ENCODE measurements around the gene PDRG1. TPM values are rescaled to one million over a fixed set of nuclear protein-coding genes. Genes with fewer than 3 reads are reported as not detected.

PDRG1 gene
- 10 to 100 TPM; 16.3 to 17.9 (median 16.9) TPM for polyA plus RNA-seq (ENCODE audit: insufficient read depth in 1 of 5, insufficient read length in 5 of 5, low replicate concordance in 1 of 5)
- long read RNA-seq, donor 1, transcript PDRG1-201 (5 exons, 1,998 nt), result major isoform, 20 of 28 reads
- long read RNA-seq, donor 1, partial matches to known transcripts, result 8 of 28 reads
- long read RNA-seq, donor 1, other reads (novel, unspliced or antisense), result 0 of 28 reads
- long read RNA-seq, donor 2, transcript PDRG1-201 (5 exons, 1,998 nt), result major isoform, 14 of 14 reads
- long read RNA-seq, donor 2, partial matches to known transcripts, result 0 of 14 reads
- long read RNA-seq, donor 2, other reads (novel, unspliced or antisense), result 0 of 14 reads
- long read RNA-seq, donor 3, transcript PDRG1-201 (5 exons, 1,998 nt), result major isoform, 19 of 19 reads
- long read RNA-seq, donor 3, partial matches to known transcripts, result 0 of 19 reads
- long read RNA-seq, donor 3, other reads (novel, unspliced or antisense), result 0 of 19 reads
- long read RNA-seq, donor 4, transcript PDRG1-201 (5 exons, 1,998 nt), result major isoform, 13 of 13 reads
- long read RNA-seq, donor 4, partial matches to known transcripts, result 0 of 13 reads
- long read RNA-seq, donor 4, other reads (novel, unspliced or antisense), result 0 of 13 reads
- long read RNA-seq, donor 5, transcript PDRG1-201 (5 exons, 1,998 nt), result major isoform, 38 of 38 reads
- long read RNA-seq, donor 5, partial matches to known transcripts, result 0 of 38 reads
- long read RNA-seq, donor 5, other reads (novel, unspliced or antisense), result 0 of 38 reads
- long read RNA-seq, donor 6, transcript PDRG1-201 (5 exons, 1,998 nt), result major isoform, 18 of 18 reads
- long read RNA-seq, donor 6, partial matches to known transcripts, result 0 of 18 reads
- long read RNA-seq, donor 6, other reads (novel, unspliced or antisense), result 0 of 18 reads
- long read RNA-seq, donor 7, transcript PDRG1-201 (5 exons, 1,998 nt), result major isoform, 13 of 13 reads
- long read RNA-seq, donor 7, partial matches to known transcripts, result 0 of 13 reads
- long read RNA-seq, donor 7, other reads (novel, unspliced or antisense), result 0 of 13 reads
- long read RNA-seq, donor 8, transcript PDRG1-201 (5 exons, 1,998 nt), result major isoform, 5 of 5 reads
- long read RNA-seq, donor 8, partial matches to known transcripts, result 0 of 5 reads
- long read RNA-seq, donor 8, other reads (novel, unspliced or antisense), result 0 of 5 reads

GRCh38 chr20:31951530-31952453 lies at the start of gene PDRG1:
Gene PDRG1 (minus strand): TSS chr20:31952046. CDS start chr20:31951961, 85 bp downstream.
- peak; percentile 95 to 96 for DNase-seq

- DNase-seq, result no peak
Observed at GRCh38 chr20:31998246-31998645, 46.4 kb upstream of the PDRG1 start.

GRCh38 chr20:31996996-31997395 lies 45.1 kb upstream of the PDRG1 start:
- no peak for DNase-seq

GRCh38 chr20:31992086-31992485 lies 40.2 kb upstream of the PDRG1 start:
- DNase-seq, result no peak

GRCh38 chr20:31991339-31991705 lies 39.5 kb upstream of the PDRG1 start:
- no peak for DNase-seq

GRCh38 chr20:31990641-31991338 lies 38.9 kb upstream of the PDRG1 start:
- DNase-seq, result no peak

GRCh38 chr20:31989030-31989645 lies 37.3 kb upstream of the PDRG1 start:
- no peak for DNase-seq

- DNase-seq, result no peak
Observed at GRCh38 chr20:31988430-31989015, 36.7 kb upstream of the PDRG1 start.

- no peak for DNase-seq
Observed at GRCh38 chr20:31987744-31988143, 35.9 kb upstream of the PDRG1 start.

GRCh38 chr20:31984981-31985471 lies 33.2 kb upstream of the PDRG1 start:
- no peak for DNase-seq

- DNase-seq, result no peak
Observed at GRCh38 chr20:31981784-31982183, 29.9 kb upstream of the PDRG1 start.

- no peak for DNase-seq
Observed at GRCh38 chr20:31979713-31980426, 28.0 kb upstream of the PDRG1 start.

GRCh38 chr20:31977080-31977479 lies 25.2 kb upstream of the PDRG1 start:
- DNase-seq, result no peak

- no peak for DNase-seq
Observed at GRCh38 chr20:31975874-31976273, 24.0 kb upstream of the PDRG1 start.

- no peak for DNase-seq
Observed at GRCh38 chr20:31974951-31975487, 23.2 kb upstream of the PDRG1 start.

- DNase-seq, result no peak
Observed at GRCh38 chr20:31974296-31974695, 22.4 kb upstream of the PDRG1 start.

GRCh38 chr20:31972471-31973021 lies 20.7 kb upstream of the PDRG1 start:
- no peak for DNase-seq

- no peak for DNase-seq
Observed at GRCh38 chr20:31969991-31970390, 18.1 kb upstream of the PDRG1 start.

All from right lung (tissue), 10 donors.